C4-2B (cell line): ENCODE data around the gene RNF214.

ENCODE experiments used
- ZFX ChIP-seq: fragments of 450-650 bp; IDR thresholded peaks from 2 replicates; pipeline ENCODE4 v1.6.1; 2017
- TF ChIP-seq, protein P1 (sequence below): fragments of 450-650 bp; conservative IDR thresholded peaks from 2 replicates; pipeline ENCODE4 v1.5.1; 2017; ENCODE audit warnings: mild to moderate bottlenecking

DNA sequence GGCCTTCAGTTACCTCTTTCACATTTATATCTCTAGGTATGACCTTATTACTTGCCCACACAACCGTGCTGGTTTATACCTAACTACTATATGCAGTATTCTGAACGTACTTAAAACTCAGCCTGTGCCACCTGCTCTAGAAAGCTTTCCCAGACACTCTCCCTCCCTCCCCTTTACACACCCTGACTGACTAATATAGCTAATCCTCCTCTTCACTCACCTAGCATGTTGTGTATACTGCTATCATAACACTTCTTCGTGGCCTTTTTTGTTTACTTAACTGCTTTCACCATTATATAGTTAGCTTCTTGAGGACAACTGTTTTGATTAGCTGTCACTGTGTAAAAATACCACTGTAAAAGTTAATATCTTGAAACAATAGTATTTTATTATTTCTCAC lies 23.5 kb downstream of the RNF214 start:
- TF ChIP-seq, protein P1, sequence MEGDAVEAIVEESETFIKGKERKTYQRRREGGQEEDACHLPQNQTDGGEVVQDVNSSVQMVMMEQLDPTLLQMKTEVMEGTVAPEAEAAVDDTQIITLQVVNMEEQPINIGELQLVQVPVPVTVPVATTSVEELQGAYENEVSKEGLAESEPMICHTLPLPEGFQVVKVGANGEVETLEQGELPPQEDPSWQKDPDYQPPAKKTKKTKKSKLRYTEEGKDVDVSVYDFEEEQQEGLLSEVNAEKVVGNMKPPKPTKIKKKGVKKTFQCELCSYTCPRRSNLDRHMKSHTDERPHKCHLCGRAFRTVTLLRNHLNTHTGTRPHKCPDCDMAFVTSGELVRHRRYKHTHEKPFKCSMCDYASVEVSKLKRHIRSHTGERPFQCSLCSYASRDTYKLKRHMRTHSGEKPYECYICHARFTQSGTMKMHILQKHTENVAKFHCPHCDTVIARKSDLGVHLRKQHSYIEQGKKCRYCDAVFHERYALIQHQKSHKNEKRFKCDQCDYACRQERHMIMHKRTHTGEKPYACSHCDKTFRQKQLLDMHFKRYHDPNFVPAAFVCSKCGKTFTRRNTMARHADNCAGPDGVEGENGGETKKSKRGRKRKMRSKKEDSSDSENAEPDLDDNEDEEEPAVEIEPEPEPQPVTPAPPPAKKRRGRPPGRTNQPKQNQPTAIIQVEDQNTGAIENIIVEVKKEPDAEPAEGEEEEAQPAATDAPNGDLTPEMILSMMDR, result no peak
- TF ChIP-seq ZFX, result no peak
